ENCODE data around the gene AGBL4.

The AGBL4 gene

GRCh38 chr1:49125746-49126145 is 898.0 kb downstream of the AGBL4 start:
- no peak overlapping the region for H3K4me3 ChIP-seq (replicated peaks; ENCODE audit: low read depth, low read length)
- no peak for TF ChIP-seq CTCF (IDR thresholded peaks at IDR 0.05; ENCODE audit: low read depth, low read length, missing control alignments)
- no peak for DNase-seq (ENCODE audit: extremely low read depth, low read depth)

- no peak overlapping the region for H3K4me3 ChIP-seq (replicated peaks; ENCODE audit: low read depth, low read length)
- TF ChIP-seq CTCF (IDR thresholded peaks at IDR 0.05; ENCODE audit: low read depth, low read length, missing control alignments): no peak
- DNase-seq (ENCODE audit: extremely low read depth, low read depth): no peak
Measured at GRCh38 chr1:49111931-49112330, 911.8 kb downstream of the AGBL4 start.

DNA sequence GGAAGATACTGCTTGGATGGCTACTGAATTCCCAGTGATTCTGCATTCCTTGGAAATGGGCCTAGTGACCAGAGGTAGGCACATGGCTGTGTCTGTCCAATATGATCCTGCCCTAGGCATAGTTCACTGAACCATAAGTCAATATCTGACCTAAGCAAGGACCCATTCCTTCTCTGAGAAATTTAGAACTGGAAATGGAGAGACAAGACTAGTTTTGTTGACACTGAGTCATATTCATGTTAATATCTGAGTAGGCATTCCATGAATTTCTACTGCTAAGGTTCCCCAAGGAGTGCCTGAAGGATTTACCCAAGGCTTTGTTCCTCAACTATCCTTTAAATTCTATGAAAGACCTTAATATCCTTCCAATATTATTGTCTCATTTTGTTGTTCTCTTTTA is 917.3 kb downstream of the AGBL4 start:
- no peak for TF ChIP-seq CTCF (IDR thresholded peaks at IDR 0.05; ENCODE audit: low read depth, low read length, missing control alignments)

GRCh38 chr1:49104575-49104974 is 919.2 kb downstream of the AGBL4 start:
- no peak for TF ChIP-seq CTCF (IDR thresholded peaks at IDR 0.05; ENCODE audit: low read depth, low read length, missing control alignments)
- no peak for DNase-seq (ENCODE audit: extremely low read depth, low read depth)
- H3K4me3 ChIP-seq (replicated peaks; ENCODE audit: low read depth, low read length): no peak overlapping the region

More for the DNA sequence above, 917.3 kb downstream of the AGBL4 start:
- no peak for DNase-seq (ENCODE audit: extremely low read depth, low read depth)
- no peak overlapping the region for H3K4me3 ChIP-seq (replicated peaks; ENCODE audit: low read depth, low read length)

DNA sequence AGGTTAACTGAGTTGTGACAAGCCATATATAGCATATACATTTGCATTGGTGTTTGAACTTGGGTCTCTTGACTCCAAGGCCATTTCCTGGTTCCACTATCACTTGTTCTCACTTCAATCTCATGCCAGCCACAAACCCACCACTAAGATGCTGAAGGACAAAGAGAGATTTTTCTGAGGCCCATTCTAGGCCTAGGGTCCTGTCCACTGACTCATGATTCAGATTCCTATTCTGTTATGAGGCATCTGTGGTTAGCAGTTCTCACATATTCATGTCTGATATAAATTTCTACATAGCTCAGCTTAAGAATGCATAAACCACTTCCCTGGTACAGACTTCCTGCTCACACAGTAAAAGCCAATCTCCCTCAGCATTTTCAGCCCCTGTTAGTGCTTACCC is 921.0 kb downstream of the AGBL4 start:
- no peak overlapping the region for H3K4me3 ChIP-seq (replicated peaks; ENCODE audit: low read depth, low read length)
- TF ChIP-seq CTCF (IDR thresholded peaks at IDR 0.05; ENCODE audit: low read depth, low read length, missing control alignments): no peak
- no peak for DNase-seq (ENCODE audit: extremely low read depth, low read depth)

DNA sequence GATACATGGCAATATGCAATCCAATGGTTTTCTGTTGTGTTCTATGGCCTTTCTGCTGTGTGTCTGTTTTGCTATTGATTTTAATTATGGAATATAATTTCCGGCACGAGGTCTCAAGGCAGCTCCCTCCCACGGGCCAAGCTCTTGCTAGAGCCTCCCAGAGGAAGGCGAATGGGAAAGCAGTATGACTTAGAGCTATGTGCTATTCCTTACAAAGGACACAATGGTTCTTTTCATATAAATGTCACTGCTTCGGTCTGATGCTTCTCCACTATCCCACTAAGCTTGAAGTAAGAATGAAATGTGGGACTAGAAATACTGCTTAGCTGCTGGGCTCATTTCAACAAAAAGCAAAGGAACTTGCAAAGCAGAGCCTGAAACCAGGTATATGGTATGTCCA is 924.9 kb downstream of the AGBL4 start:
- TF ChIP-seq CTCF (IDR thresholded peaks at IDR 0.05; ENCODE audit: low read depth, low read length, missing control alignments): no peak
- no peak overlapping the region for H3K4me3 ChIP-seq (replicated peaks; ENCODE audit: low read depth, low read length)
- no peak for DNase-seq (ENCODE audit: extremely low read depth, low read depth)

GRCh38 chr1:49086327-49086726 is 937.4 kb downstream of the AGBL4 start:
- no peak for DNase-seq (ENCODE audit: extremely low read depth, low read depth)
- no peak overlapping the region for H3K4me3 ChIP-seq (replicated peaks; ENCODE audit: low read depth, low read length)
- TF ChIP-seq CTCF (IDR thresholded peaks at IDR 0.05; ENCODE audit: low read depth, low read length, missing control alignments): no peak
